ENCODE measurements around the gene TMC8. TPM values are rescaled to one million over a fixed set of nuclear protein-coding genes. Genes with fewer than 3 reads are reported as not detected.

Gene TMC8
- total RNA-seq, 1 experiment from 2014 or later, result not detected

- no peak overlapping the region for H3K4me3 Mint-ChIP-seq (ENCODE audit: unreplicated experiment)
- no peak overlapping the region for H3K4me3 ChIP-seq (ENCODE audit: low read depth, low read length)
- no peaks in the 10 kb centered on the region for H3K9me3 Mint-ChIP-seq (ENCODE audit: unreplicated experiment)
- peaks cover 11% of the 10 kb centered on the region for H3K4me1 ChIP-seq
- H3K27ac Mint-ChIP-seq (ENCODE audit: unreplicated experiment), result no peak overlapping the region
- H3K9me3 ChIP-seq, result no peaks in the 10 kb centered on the region
- no peaks in the 10 kb centered on the region; the same call in 1 of the 2 replicates for H3K36me3 ChIP-seq (ENCODE audit: control insufficient read depth, insufficient read depth, low read length)
- TF ChIP-seq, protein P1, sequence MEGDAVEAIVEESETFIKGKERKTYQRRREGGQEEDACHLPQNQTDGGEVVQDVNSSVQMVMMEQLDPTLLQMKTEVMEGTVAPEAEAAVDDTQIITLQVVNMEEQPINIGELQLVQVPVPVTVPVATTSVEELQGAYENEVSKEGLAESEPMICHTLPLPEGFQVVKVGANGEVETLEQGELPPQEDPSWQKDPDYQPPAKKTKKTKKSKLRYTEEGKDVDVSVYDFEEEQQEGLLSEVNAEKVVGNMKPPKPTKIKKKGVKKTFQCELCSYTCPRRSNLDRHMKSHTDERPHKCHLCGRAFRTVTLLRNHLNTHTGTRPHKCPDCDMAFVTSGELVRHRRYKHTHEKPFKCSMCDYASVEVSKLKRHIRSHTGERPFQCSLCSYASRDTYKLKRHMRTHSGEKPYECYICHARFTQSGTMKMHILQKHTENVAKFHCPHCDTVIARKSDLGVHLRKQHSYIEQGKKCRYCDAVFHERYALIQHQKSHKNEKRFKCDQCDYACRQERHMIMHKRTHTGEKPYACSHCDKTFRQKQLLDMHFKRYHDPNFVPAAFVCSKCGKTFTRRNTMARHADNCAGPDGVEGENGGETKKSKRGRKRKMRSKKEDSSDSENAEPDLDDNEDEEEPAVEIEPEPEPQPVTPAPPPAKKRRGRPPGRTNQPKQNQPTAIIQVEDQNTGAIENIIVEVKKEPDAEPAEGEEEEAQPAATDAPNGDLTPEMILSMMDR (IDR thresholded peaks at IDR 0.05; ENCODE audit: insufficient read depth in 1 of 2, low read depth in 1 of 2, low read length in 1 of 2, severe bottlenecking in 1 of 2, unreplicated experiment in 1 of 2), result no peak
- no peak for DNase-seq
- CTCF ChIA-PET, result no interaction called here
- intact Hi-C loops (cut with micrococcal nuclease; ENCODE audit: unreplicated experiment), result no loop called here
- peaks cover 14% of the 10 kb centered on the region for H3K36me3 Mint-ChIP-seq (ENCODE audit: insufficient read depth, unreplicated experiment)
- no TSS peak for BruUV-seq (replicated peaks)
- no peaks in the 10 kb centered on the region for H3K27me3 Mint-ChIP-seq (ENCODE audit: insufficient read depth, unreplicated experiment)
- H3K27me3 ChIP-seq (replicated peaks; ENCODE audit: control insufficient read depth, insufficient read depth, low read length), result no peaks in the 10 kb centered on the region
- peaks cover 6% of the 10 kb centered on the region for H3K4me1 Mint-ChIP-seq (ENCODE audit: low read depth, unreplicated experiment)
- POLR2A ChIA-PET, result no interaction called here
Measured at GRCh38 chr17:78107976-78108725, 22.4 kb upstream of the TMC8 start.

- Histone ChIP-seq H3K4me3 (ENCODE audit: low read depth, low read length) (no peak overlapping the region), H3K27me3 (replicated peaks; ENCODE audit: control insufficient read depth, insufficient read depth, low read length) (no peaks in the 10 kb centered on the region), H3K36me3 (ENCODE audit: control insufficient read depth, insufficient read depth, low read length) (no peaks in the 10 kb centered on the region; the same call in 1 of the 2 replicates), H3K9me3 (no peaks in the 10 kb centered on the region), H3K4me1 (peaks cover 11% of the 10 kb centered on the region)
- POLR2A ChIA-PET, result no interaction called here
- intact Hi-C loops (cut with micrococcal nuclease; ENCODE audit: unreplicated experiment), result no loop called here
- Mint-ChIP-seq H3K36me3 (ENCODE audit: insufficient read depth, unreplicated experiment) (peaks cover 14% of the 10 kb centered on the region), H3K9me3 (ENCODE audit: unreplicated experiment) (no peaks in the 10 kb centered on the region), H3K27me3 (ENCODE audit: insufficient read depth, unreplicated experiment) (no peaks in the 10 kb centered on the region), H3K4me1 (ENCODE audit: low read depth, unreplicated experiment) (peaks cover 6% of the 10 kb centered on the region), H3K4me3 (ENCODE audit: unreplicated experiment) (no peak overlapping the region), H3K27ac (ENCODE audit: unreplicated experiment) (no peak overlapping the region)
- TF ChIP-seq, protein P1 (IDR thresholded peaks at IDR 0.05; ENCODE audit: insufficient read depth in 1 of 2, low read depth in 1 of 2, low read length in 1 of 2, severe bottlenecking in 1 of 2, unreplicated experiment in 1 of 2), result no peak
- BruUV-seq (replicated peaks), result no TSS peak
- CTCF ChIA-PET, result interaction anchor here (0.6 kb wide), 2 partner anchors 12 to 44 kb away, joined by 3 to 7 read pairs; no protein-coding TSS in a partner anchor
- no peak for DNase-seq
Measured at GRCh38 chr17:78108726-78109488, 21.7 kb upstream of the TMC8 start.

GRCh38 chr17:78109489-78109761, 21.1 kb upstream of the TMC8 start:
- no peaks in the 10 kb centered on the region for H3K27me3 ChIP-seq (replicated peaks; ENCODE audit: control insufficient read depth, insufficient read depth, low read length)
- Mint-ChIP-seq H3K4me1 (ENCODE audit: low read depth, unreplicated experiment) (peaks cover 6% of the 10 kb centered on the region), H3K4me3 (ENCODE audit: unreplicated experiment) (no peak overlapping the region), H3K27ac (ENCODE audit: unreplicated experiment) (no peak overlapping the region), H3K36me3 (ENCODE audit: insufficient read depth, unreplicated experiment) (peaks cover 14% of the 10 kb centered on the region), H3K9me3 (ENCODE audit: unreplicated experiment) (no peaks in the 10 kb centered on the region), H3K27me3 (ENCODE audit: insufficient read depth, unreplicated experiment) (no peaks in the 10 kb centered on the region)
- H3K9me3 ChIP-seq, result no peaks in the 10 kb centered on the region
- peaks cover 11% of the 10 kb centered on the region for H3K4me1 ChIP-seq
- intact Hi-C loops (cut with micrococcal nuclease; ENCODE audit: unreplicated experiment), result no loop called here
- ChIA-PET POLR2A (no interaction called here), CTCF (interaction anchor here (0.6 kb wide), 1 partner anchor 13 kb away, joined by 3 read pairs; no protein-coding TSS in a partner anchor)
- TF ChIP-seq, protein P1 (IDR thresholded peaks at IDR 0.05; ENCODE audit: insufficient read depth in 1 of 2, low read depth in 1 of 2, low read length in 1 of 2, severe bottlenecking in 1 of 2, unreplicated experiment in 1 of 2), result no peak
- no peaks in the 10 kb centered on the region; the same call in 1 of the 2 replicates for H3K36me3 ChIP-seq (ENCODE audit: control insufficient read depth, insufficient read depth, low read length)
- BruUV-seq (replicated peaks), result no TSS peak
- DNase-seq, result no peak
- H3K4me3 ChIP-seq (ENCODE audit: low read depth, low read length), result no peak overlapping the region

All from Caco-2 (cell line).